A549 (cell line): Measurements from ENCODE around the gene MAG.

Source experiments
- CBX2 ChIP-seq: fragments of 200-600 bp; sonication (generic); IDR thresholded peaks from 2 replicates; pipeline ENCODE4 v1.6.1; 2016; ENCODE audit warnings: low read depth, mild to moderate bottlenecking, borderline replicate concordance
- CEBPB ChIP-seq, 2 experiments: fragments of >200 bp in 1 of 2; sonication (Bioruptor Twin) in 1 of 2; formaldehyde crosslinking in 1 of 2; IDR thresholded peaks; 2 replicates each; pipeline ENCODE4 v1.6.1; 2012 to 2016
- CHD4 ChIP-seq: fragments of 200-600 bp; sonication (generic); IDR thresholded peaks from 2 replicates; pipeline ENCODE4 v1.6.1; 2016; ENCODE audit warnings: antibody characterized with exemption, mild to moderate bottlenecking, borderline replicate concordance
- EHMT2 ChIP-seq: fragments of 200-600 bp; sonication (generic); IDR thresholded peaks from 2 replicates; pipeline ENCODE4 v1.6.1; 2016; ENCODE audit warnings: antibody characterized with exemption, low read depth, mild to moderate bottlenecking, moderate library complexity
- HOXB5 ChIP-seq: fragments of 250-450 bp; sonication (Bioruptor Pico); IDR thresholded peaks from 2 replicates; pipeline ENCODE4 v1.5.0; 2020; ENCODE audit warnings: mild to moderate bottlenecking, moderate library complexity
- JUN ChIP-seq, 2 experiments: fragments of >200 bp; sonication (Bioruptor Twin); formaldehyde crosslinking; IDR thresholded peaks; 2 replicates in 1 of 2; 3 replicates in 1 of 2; pipeline ENCODE4 v1.6.1; 2016 to 2017
- JUNB ChIP-seq: fragments of >200 bp; sonication (Bioruptor Twin); formaldehyde crosslinking; IDR thresholded peaks from 2 replicates; pipeline ENCODE4 v1.6.1; 2016
- SMC3 ChIP-seq: fragments of >200 bp; sonication (Bioruptor Twin); formaldehyde crosslinking; IDR thresholded peaks from 3 replicates; pipeline ENCODE4 v1.6.1; 2018; ENCODE audit warnings: inconsistent platforms
- TP53 ChIP-seq: fragments of 250-450 bp; sonication (Bioruptor Pico); IDR thresholded peaks from 2 replicates; pipeline ENCODE4 v1.5.0; 2021; ENCODE audit warnings: mild to moderate bottlenecking, moderate library complexity
- TF ChIP-seq, protein P1 (sequence below): fragments of >200 bp; sonication (Bioruptor Twin); formaldehyde crosslinking; IDR thresholded peaks from 3 replicates; pipeline ENCODE4 v1.5.1; 2016

DNA sequence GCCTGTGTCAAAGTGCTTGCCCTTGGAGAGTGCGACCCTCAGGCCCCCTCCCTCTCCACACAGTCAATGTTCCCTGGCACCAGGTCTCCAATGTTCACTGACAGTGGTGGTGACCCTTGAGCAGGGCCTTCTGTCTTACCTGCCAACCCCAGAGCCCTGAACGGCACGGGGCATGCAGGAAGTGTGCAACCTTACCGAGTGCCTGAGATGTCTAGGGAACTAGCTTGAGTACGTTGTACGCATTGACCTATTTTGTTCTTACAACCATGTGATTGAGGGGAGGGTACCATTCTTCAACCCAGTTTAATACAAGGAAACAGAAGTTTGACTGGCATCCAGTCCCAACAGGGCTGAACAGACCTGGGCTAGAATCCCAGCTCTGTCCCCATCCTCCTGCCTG lies 13.2 kb downstream of the MAG start:
- TF ChIP-seq CHD4 = no peak
- no peak for TF ChIP-seq JUNB
- no peak for TF ChIP-seq HOXB5 (CRISPR knock-in tag)
- TF ChIP-seq, protein P1, sequence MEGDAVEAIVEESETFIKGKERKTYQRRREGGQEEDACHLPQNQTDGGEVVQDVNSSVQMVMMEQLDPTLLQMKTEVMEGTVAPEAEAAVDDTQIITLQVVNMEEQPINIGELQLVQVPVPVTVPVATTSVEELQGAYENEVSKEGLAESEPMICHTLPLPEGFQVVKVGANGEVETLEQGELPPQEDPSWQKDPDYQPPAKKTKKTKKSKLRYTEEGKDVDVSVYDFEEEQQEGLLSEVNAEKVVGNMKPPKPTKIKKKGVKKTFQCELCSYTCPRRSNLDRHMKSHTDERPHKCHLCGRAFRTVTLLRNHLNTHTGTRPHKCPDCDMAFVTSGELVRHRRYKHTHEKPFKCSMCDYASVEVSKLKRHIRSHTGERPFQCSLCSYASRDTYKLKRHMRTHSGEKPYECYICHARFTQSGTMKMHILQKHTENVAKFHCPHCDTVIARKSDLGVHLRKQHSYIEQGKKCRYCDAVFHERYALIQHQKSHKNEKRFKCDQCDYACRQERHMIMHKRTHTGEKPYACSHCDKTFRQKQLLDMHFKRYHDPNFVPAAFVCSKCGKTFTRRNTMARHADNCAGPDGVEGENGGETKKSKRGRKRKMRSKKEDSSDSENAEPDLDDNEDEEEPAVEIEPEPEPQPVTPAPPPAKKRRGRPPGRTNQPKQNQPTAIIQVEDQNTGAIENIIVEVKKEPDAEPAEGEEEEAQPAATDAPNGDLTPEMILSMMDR = no peak
- TF ChIP-seq TP53 = no peak
- TF ChIP-seq CEBPB (IDR thresholded peaks at IDR 0.05) = no peak
- no peak for TF ChIP-seq CBX2
- no peak for TF ChIP-seq SMC3
- TF ChIP-seq JUN (IDR thresholded peaks at IDR 0.05) = no peak
- TF ChIP-seq EHMT2 = no peak
